ENCODE data around the gene NUP42. TPM values are rescaled to one million over a fixed set of nuclear protein-coding genes. Genes with fewer than 3 reads are reported as not detected.

The NUP42 gene
- total RNA-seq, 6 experiments from 2014 or later, result 13.5 to 19.9 (median 19.1) TPM

DNA sequence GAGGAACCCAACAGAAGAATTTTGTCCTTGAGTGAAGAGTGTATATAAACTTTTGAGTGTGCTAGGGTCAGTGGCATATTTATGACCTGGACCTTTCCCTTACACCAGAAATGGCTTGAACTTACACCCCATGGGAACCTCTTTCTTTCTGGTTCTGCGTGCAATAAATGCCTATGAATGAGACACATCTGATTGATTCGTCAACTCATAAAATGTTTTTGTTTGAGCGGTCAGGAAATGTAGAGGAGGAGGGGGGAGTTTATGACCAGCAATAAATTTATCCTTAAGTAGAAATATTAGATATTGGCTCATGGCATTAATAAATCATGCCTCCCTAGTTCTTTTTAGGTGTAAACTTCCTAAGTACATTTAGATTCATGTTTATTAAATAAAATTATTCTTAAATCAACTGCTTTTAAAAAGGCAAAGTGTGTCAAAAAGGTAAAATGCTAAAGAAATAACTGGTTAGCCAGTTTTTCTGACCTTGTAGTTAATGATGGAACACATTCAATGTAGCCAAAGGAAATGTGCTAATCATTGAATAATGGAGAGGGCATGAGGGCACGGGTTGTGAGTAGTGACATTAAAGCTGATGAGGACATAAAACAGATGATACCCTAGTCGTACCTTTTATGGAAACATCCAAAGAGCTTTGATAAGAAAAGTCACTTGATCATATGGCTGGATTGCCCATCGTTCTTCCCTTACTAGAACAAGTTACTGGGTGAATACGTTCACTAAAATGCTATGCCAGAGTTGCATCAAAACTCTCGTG lies 13.6 kb upstream of the NUP42 start:
- TF ChIP-seq CTCF (IDR thresholded peaks at IDR 0.05), result no peak
- Mint-ChIP-seq H3K4me1 (ENCODE audit: low read depth) (no peaks in the 10 kb centered on the region), H3K9me3 (no peaks in the 10 kb centered on the region), H3K36me3 (ENCODE audit: low read depth) (peaks cover 7% of the 10 kb centered on the region), H3K27me3 (ENCODE audit: insufficient read depth) (no peaks in the 10 kb centered on the region), H3K4me3 (no peak overlapping the region), H3K27ac (no peak overlapping the region)
- DNase-seq, result no peak

- no peak for TF ChIP-seq CTCF (IDR thresholded peaks at IDR 0.05)
- H3K4me3 Mint-ChIP-seq, result no peak overlapping the region
- DNase-seq, result no peak
- H3K4me1 Mint-ChIP-seq (ENCODE audit: low read depth), result peaks cover 4% of the 10 kb centered on the region; the same call in 1 of the 2 replicates
- no peak overlapping the region for H3K27ac Mint-ChIP-seq
- H3K36me3 Mint-ChIP-seq (ENCODE audit: low read depth), result no peaks in the 10 kb centered on the region; the same call in 1 of the 2 replicates
- H3K27me3 Mint-ChIP-seq (ENCODE audit: insufficient read depth), result no peaks in the 10 kb centered on the region
- no peaks in the 10 kb centered on the region for H3K9me3 Mint-ChIP-seq
Observed at GRCh38 chr7:23175938-23176337, 5.9 kb upstream of the NUP42 start.

GRCh38 chr7:23183279-23184012 lies 1.6 kb downstream of the NUP42 start:
- Mint-ChIP-seq H3K36me3 (ENCODE audit: low read depth) (peaks cover 12% of the 10 kb centered on the region), H3K27me3 (ENCODE audit: insufficient read depth) (peaks cover 5% of the 10 kb centered on the region; the same call in 1 of the 2 replicates), H3K4me3 (peak overlapping the region; percentile 97), H3K27ac (peak overlapping the region; percentile 99; the same call in 1 of the 2 replicates), H3K9me3 (no peaks in the 10 kb centered on the region; the same call in 1 of the 2 replicates), H3K4me1 (ENCODE audit: low read depth) (peaks cover 42% of the 10 kb centered on the region)
- no peak for DNase-seq
- no peak for TF ChIP-seq CTCF (IDR thresholded peaks at IDR 0.05)

- DNase-seq, result no peak
- no peaks in the 10 kb centered on the region; the same call in 1 of the 2 replicates for H3K9me3 Mint-ChIP-seq
- peak overlapping the region; percentile 97 for H3K4me3 Mint-ChIP-seq
- peaks cover 5% of the 10 kb centered on the region; the same call in 1 of the 2 replicates for H3K27me3 Mint-ChIP-seq (ENCODE audit: insufficient read depth)
- no peak for TF ChIP-seq CTCF (IDR thresholded peaks at IDR 0.05)
- peaks cover 12% of the 10 kb centered on the region for H3K36me3 Mint-ChIP-seq (ENCODE audit: low read depth)
- H3K4me1 Mint-ChIP-seq (ENCODE audit: low read depth), result peaks cover 42% of the 10 kb centered on the region
- H3K27ac Mint-ChIP-seq, result no peak overlapping the region
Observed at GRCh38 chr7:23184291-23184690, 2.4 kb downstream of the NUP42 start.

DNA sequence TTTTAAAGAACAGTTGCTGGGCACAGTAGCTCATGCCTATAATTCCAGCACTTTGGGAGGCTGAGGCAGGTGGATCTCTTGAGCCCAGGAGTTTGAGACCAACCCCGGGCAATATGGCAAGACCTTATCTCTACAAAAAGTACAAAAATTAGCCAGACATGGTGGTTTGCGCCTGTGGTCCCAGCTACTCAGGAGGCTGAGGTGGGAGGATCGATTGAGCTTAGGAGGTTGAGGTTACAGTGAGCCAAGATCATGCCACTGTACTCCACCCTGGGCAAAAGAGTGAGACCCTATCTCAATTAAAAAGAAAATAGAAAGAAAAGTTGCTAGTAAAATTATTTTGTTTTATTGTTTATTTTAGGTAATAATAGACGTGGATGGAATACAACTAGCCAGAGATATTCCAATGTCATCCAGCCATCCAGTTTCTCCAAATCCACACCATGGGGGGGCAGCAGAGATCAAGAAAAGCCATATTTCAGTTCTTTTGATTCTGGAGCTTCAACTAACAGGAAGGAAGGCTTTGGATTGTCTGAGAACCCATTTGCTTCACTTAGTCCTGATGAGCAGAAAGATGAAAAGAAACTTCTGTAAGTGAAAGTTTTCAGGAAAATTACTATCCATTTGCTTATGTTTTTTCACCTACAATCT lies 3.0 kb downstream of the NUP42 start:
- no peak overlapping the region for H3K4me3 Mint-ChIP-seq
- no peaks in the 10 kb centered on the region; the same call in 1 of the 2 replicates for H3K9me3 Mint-ChIP-seq
- peaks cover 12% of the 10 kb centered on the region for H3K36me3 Mint-ChIP-seq (ENCODE audit: low read depth)
- peaks cover 42% of the 10 kb centered on the region for H3K4me1 Mint-ChIP-seq (ENCODE audit: low read depth)
- peaks cover 5% of the 10 kb centered on the region; the same call in 1 of the 2 replicates for H3K27me3 Mint-ChIP-seq (ENCODE audit: insufficient read depth)
- H3K27ac Mint-ChIP-seq, result peak overlapping the region; percentile 13; the same call in 1 of the 2 replicates
- peak; percentile 65 for DNase-seq
- TF ChIP-seq CTCF (IDR thresholded peaks at IDR 0.05), result peak; percentile 79
